ENCODE results near the gene FSTL3.
"Not testable (repeated sequence)": the region's sequence is repeated elsewhere in the genome, so short reads cannot be mapped to it uniquely, and the experiment has no call there.

Gene FSTL3

DNA sequence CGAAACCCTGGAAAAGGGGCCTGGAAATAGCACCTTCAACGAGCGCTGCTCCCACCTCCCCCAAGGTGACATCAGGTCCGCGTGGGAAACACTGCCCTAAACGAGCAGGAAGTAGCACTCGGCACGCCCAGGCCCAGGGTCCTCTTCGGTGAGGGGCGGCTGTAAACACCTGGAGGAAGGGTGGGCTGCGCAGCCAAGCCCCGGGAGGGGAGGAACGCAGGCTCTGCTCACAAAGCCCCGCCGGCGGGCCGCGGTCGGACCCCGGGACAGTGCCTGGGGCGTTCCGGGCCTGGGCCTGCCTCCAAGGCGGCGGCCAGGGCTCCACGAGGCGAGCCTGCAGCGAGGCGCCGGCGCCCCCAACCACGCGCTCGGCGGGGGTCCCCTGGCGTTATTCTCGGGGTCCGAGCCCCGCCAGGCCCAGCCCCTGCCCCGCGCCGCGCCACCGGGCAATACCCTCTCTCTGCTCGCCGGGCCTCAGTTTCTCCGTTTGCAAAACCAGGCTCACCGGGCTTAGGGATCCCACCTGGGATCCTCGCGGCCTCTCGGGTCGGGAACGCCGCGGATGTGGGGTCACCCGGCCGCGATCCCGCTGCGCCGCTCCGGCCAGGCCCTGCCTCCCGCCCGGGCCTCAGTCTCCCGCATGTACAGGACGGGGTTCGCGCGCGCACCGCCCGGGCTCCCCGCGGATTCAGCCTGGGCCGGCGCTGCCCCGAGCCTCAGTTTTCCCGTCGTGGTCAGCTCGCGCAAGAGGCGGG lies 13.8 kb upstream of the FSTL3 start:
- DNase-seq, result no peak

DNA sequence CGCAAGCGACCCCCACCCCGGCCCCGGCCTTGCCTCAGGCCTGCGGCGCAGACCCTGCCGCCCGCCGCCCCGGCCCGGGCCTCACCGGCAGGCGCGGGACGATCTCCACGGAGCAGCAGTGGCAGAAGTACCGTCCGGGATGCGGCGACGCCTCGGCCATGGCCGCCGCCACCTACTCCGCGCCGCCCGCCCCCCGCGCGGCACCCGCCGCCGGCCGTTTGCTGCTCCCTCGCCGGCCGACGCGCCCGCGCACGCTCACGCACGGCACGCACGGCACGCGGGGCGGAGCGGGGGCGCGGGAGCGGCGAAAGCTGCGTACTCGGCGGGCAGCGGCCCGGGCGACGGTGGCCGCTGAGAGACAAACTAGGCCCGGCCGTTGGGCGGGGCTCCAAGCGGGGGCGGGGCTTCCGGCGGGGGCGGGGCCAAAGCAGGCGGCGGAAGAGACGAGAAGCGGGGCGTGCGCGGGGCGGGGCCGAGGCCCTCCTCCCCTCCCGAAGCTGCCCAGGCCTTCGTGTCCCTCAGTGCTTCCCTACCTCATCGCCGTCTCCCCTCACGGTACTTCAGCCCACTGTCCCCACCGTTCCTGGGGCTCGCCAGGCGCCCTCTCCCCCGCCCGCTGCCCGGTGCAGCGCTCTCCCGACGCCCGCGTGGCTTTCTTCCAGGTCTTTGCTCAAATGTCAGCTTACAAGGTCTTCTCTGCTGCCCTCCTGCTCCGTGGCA lies 13.1 kb upstream of the FSTL3 start, which contains the start of gene RNF126:
RNF126 (minus strand) TSS at position 253 of the 720 bp plus-strand sequence; CDS start at position 160, 93 bp downstream.
- peak; percentile 64 for DNase-seq

DNA sequence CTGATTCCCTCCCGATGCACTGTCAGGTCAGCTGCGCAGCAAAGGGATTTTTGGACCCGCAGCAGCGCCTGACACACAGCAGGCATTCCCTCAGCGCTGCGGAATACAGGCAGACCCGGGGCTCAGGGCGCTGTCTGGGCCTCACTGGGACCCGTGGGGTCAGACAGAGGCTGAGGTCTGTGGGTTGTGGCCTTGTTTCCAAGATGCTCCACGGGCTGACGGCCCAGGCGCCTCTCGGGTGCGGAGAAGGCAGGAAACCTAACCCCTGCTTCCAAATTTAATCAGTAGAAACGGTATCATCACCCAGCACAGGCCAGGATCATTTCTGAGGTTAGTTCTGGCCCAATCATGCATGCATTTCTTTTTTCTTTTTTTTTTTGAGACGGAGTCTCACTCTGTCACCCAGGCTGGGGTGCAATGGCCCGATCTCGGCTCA lies 12.5 kb upstream of the FSTL3 start:
- no peak for DNase-seq

DNA sequence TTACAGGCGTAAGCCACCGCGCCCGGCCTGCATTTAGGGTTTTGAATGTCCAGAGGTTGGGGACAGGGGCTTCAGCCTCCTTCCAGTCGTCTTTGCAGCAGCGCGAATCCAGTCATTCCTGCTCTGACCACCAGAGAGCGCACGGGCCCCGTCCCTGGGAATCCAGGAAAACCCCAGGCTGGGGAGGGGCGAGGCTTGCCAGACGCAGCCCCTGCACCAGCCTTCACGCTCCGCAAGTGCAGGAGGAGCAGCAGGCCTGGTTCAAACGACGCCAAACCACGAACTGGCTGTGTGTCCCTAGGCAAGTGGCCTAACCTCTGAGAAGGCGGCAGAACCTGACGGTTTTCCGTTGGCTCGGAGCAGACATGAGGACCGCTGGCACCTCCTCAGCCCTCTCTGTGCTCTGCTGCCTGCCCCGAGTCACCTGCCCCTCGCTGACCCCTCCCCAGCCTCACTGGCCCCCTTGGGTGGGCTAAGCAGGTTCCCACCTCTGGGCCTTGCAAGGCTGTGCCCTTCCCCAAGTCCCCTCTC lies 11.2 kb upstream of the FSTL3 start:
- peak; percentile 63 for DNase-seq

DNA sequence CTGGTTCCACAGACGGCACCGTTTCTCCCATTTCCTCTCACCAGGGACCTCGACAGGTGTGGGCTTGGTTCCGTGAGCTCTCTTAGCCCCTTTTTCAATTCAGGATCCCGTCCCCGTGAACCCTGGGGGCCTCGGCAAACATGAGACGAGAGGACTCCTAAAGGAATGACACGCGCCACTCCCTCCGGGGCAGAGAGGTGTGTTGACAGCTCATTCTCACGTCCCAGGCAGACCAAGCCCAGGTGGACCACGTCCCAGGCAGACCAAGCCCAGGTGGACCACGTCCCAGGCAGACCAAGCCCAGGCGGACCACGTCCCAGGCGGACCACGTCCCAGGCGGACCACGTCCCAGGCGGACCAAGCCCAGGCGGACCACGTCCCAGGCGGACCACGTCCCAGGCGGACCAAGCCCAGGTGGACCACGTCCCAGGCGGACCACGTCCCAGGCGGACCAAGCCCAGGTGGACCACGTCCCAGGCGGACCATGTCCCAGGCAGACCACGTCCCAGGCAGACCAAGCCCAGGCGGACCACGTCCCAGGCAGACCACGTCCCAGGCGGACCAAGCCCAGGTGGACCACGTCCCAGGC lies 9.1 kb upstream of the FSTL3 start:
- not testable (repeated sequence) for DNase-seq

DNA sequence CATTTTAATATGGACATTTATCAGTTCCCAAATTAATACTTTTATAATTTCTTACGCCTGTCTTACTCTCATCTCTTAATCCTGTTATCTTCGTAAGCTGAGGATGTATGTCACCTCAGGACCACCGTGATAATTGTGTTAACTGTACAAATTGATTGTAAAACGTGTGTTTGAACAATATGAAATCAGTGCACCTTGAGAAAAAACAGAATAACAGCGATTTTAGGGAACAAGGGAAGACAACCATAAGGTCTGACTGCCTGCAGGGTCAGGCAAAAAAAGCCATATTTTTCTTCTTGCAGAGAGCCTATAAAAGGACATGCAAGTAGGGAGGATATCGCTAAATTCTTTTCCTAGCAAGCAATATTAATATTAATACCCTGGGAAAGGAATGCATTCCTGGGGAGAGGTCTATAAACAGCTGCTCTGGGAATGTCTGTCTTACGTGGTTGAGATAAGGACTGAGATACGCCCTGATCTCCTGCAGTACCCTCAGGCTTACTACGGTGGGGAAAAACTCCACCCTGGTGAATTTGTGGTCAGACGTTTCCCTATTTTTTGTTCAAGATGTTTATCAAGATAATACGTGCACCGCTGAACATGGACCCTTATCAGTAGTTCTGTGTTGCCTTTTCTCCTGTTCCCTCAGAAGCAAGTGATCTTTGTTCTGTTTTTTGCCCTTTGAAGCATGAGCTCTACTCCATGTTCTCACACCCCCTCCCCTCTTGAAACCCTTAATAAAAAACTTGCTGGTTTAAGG lies 7.3 kb upstream of the FSTL3 start:
- DNase-seq, result not testable (repeated sequence)

DNA sequence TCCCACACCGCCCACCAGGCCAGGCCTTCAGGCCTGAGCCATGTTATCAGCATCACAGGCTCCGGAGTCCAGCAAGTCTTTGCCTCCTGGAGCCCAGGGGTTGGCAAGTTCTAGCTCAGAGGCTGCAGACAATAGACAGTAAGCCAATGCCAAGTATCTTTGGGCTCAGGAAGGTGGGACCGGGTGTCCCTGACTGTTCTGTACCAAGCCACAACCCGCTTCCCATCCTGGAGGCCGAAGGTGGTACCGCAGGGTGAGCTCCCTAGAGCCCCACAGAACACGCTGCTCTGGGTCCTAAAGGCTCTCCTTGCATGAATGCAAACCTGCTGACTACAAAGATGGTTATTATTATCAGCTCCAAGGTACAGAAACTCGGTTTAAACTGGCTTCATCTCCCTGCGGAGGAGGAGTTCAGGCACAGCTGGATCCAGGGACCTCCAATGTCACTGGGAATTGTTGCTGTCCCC lies 5.5 kb upstream of the FSTL3 start:
- no peak for DNase-seq

DNA sequence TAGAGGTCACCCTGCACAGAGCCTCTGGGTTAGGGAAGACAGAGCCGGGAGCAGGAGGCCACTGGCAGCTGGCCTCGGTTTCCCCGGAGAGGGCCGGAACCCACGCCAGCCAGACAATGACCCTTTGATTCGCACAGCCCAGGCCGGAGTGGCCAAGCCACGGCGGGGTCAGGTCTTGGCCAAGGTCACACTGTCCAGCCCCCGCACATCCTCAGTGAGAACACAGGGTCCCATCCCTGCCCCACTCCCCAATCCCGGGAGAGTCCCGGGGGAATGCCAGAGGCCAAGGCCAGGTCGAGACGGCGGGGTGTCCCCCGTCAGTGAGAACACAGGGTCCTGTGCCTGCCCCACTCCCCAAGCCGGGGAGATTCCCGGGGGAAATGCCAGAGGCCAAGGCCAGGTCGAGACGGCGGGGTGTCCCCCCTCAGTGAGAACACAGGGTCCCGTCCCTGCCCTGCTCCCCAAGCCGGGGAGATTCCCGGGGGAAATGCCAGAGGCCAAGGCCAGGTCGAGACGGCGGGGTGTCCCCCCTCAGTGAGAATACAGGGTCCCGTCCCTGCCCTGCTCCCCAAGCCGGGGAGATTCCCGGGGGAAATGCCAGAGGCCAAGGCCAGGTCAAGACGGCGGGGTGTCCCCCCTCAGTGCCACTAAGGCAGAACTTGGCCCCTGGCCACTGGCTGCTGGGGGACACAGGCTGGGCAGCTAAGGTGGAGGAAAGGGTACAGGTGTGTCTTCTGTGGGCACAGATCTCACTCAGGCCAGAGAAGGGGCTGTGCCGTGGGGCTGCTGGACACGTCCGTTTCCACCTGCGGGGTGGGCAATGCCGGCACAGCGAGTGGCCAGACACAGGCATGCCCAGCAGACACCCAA lies 1.7 kb upstream of the FSTL3 start:
- no peak for DNase-seq

DNA sequence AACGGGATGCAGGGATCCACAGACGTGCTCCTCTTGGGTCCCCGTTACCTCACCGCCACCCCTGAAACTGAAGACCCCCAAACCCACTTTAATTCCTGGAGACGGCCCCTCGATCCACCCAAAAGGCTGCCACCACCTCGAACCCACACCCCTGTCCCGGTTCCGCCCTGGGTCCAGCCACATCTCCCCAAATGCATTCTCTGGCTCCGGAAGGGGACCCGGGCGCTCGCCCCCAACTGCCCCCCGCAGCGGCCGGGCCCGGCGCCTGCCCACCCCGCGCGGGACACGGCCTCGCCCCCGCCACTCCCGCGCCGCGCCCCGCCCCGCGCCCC lies 219 bp upstream of the FSTL3 start:
- DNase-seq, result no peak

DNA sequence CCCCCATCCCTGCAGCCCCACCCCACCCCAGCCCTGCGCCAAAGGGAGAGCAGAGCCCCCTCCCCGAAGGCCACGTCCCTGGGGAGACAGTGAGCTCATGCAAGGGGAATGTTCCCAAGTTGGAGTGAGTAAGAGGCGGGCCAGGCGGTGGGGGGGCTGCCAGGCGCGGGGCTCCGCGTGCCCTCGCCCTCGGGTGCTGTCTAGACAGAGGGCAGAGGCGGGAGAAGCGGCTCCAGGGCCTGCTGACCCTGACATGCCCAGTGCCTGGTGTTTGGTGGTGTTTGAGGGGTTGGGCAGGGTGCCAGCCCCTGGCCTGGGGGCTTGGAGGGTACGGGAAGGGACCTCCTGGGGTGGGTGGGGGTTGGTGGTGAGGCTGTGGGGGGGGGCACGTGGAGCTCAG lies 1.0 kb downstream of the FSTL3 start:
- no peak for DNase-seq

DNA sequence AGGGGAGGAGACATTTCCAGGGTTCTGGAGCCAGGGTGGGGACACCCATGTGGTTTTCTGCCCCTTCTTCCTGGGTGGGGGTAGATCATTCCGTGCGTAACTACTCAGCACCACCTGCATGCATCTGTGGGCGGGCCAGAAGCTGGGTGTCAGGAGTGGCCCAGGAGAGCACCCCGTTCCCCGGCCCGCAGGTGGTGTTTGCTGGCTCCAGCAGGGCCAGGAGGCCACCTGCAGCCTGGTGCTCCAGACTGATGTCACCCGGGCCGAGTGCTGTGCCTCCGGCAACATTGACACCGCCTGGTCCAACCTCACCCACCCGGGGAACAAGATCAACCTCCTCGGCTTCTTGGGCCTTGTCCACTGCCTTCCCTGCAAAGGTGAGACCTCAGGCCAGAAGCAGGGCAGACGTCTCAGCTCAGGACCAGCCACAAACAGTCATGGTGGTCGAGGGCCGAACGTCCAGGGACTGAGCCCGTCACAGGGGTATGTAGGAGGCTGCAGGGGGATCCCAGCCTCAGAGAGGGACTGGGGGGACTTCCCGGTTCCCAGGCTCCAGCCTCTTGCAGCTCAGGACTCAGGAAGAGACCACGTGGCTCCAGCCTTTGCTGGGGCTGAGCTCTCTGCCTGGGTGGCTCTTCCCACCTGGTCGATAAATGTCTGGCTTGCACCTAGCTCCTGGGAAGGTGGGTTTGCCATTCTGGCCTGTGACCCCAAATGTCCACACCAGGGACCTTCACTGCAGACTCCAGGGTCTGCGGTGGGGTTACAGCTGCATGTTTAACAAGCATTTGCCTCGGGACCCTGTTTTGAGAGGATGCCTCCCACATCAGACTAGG lies 1.6 kb downstream of the FSTL3 start:
- no peak for DNase-seq

DNA sequence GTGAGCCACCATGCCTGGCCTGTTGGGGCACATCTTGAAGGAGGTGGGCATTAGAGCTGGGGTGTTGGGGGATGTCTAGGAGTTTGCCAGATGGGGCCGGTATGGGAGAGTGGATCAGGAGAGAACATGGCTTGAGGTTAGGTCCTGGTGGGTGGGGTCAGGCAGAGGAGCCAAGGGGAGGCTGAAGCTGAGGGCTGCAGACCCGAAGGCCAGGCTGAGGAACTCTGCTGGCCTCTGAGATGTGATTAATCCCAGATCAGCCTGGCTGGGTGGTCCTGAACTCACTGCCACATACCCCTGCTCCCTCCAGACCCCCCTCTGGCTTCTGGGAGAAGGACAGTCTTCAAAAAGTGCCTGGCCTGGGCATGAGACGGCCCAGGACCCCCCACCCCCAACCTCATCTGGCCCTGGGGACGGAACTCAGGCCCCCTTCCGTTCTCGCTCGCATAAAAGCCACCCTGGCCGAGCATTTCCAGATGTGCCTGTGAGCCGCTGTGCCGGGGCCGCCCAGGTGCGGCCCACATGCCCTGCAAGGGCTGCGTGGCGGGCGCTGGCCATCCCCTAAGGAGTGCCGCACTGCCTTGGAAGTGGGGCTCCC lies 2.7 kb downstream of the FSTL3 start:
- no peak for DNase-seq

DNA sequence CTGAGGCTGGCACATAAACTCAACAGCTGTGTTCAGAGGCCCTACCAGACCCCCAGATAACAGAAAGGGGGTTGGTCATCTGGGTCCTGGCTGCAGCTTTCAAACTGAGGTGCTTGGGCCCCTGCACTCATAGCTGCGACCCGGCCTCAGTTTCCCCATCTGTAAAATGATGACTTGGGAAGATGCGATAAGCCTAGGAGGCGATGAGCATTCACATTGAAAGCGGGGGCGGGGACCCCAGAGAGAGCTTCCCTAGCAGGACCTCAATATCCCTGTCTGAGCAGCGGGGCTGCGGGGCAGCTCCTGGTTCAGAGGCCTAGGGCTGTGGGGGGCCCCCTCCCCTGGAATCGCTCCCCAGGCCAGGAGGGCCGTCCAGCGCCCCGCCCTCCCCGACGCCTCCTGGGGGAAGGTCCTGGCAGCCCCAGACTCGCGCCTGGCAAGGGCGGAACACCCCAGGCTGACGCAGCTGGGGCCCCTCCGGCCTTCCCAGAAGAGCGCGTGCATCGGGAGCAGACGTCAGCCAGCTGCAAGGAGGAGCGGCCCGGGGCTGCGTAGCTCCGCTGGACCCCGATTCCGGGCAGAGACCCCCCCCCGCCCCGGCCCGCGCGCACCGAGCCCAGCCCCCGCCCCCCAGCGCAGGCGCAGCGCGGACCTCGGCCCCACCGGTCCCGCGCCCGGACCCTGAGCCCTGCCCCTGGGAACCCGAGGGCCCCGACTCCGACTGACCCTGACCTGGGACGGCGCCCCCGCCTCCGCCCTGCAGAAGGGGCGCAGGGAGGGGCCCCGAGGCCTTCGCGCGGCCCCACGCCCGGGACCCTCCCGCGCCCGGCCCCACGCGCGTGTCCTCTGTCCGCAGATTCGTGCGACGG lies 3.5 kb downstream of the FSTL3 start:
- no peak for DNase-seq

DNA sequence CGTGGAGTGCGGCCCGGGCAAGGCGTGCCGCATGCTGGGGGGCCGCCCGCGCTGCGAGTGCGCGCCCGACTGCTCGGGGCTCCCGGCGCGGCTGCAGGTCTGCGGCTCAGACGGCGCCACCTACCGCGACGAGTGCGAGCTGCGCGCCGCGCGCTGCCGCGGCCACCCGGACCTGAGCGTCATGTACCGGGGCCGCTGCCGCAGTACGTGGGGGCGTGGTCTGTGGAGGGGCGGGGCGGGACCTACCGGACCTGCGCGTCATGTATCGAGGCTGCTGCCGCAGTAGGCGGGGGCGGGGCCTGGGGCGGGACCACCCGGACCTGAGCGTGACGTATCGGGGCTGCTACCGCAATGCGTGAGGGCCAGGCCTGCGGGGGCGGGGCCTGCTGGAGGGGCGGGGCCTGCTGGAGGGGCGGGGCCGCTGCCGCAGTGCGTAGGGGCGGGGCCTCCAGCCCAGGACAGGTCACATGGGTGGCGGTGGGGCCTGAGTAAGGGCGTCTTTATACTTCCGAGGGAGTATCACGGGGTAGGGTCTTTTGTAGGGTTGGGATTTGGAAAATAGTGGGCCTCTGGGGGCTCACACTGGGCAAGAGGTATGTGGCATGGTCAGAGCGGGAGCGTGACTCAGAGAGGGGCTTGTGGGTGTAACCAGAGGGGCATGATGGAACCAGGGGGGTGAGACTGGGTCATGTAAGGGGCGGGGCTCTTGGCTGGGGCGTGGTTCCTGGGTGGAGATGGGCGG lies 4.3 kb downstream of the FSTL3 start:
- peak; percentile 19 for DNase-seq

DNA sequence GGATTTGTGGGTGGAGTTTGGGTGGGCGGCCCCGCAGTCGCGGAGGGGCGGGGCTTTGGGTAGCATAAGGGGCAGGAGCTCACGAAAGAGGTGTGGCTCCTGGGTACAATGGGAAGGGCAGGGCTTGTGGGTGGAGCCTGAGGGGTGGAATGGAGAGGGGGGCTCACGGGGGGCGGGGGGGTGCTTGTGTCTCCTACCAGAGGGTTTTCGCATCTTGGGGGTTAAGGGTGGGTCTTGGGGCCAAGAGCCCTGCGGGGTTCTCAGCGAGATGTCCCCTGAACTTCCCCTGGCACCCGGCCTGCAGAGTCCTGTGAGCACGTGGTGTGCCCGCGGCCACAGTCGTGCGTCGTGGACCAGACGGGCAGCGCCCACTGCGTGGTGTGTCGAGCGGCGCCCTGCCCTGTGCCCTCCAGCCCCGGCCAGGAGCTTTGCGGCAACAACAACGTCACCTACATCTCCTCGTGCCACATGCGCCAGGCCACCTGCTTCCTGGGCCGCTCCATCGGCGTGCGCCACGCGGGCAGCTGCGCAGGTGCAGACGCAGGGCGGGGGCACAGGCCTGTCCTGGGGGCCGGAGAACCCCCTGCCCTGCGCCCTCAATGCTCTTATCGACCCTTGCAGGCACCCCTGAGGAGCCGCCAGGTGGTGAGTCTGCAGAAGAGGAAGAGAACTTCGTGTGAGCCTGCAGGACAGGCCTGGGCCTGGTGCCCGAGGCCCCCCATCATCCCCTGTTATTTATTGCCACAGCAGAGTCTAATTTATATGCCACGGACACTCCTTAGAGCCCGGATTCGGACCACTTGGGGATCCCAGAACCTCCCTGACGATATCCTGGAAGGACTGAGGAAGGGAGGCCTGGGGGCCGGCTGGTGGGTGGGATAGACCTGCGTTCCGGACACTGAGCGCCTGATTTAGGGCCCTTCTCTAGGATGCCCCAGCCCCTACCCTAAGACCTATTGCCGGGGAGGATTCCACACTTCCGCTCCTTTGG lies 5.1 kb downstream of the FSTL3 start:
- no peak for DNase-seq

DNA sequence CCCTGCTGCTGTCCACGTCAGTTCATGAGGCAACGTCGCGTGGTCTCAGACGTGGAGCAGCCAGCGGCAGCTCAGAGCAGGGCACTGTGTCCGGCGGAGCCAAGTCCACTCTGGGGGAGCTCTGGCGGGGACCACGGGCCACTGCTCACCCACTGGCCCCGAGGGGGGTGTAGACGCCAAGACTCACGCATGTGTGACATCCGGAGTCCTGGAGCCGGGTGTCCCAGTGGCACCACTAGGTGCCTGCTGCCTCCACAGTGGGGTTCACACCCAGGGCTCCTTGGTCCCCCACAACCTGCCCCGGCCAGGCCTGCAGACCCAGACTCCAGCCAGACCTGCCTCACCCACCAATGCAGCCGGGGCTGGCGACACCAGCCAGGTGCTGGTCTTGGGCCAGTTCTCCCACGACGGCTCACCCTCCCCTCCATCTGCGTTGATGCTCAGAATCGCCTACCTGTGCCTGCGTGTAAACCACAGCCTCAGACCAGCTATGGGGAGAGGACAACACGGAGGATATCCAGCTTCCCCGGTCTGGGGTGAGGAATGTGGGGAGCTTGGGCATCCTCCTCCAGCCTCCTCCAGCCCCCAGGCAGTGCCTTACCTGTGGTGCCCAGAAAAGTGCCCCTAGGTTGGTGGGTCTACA lies 6.6 kb downstream of the FSTL3 start:
- no peak for DNase-seq

DNA sequence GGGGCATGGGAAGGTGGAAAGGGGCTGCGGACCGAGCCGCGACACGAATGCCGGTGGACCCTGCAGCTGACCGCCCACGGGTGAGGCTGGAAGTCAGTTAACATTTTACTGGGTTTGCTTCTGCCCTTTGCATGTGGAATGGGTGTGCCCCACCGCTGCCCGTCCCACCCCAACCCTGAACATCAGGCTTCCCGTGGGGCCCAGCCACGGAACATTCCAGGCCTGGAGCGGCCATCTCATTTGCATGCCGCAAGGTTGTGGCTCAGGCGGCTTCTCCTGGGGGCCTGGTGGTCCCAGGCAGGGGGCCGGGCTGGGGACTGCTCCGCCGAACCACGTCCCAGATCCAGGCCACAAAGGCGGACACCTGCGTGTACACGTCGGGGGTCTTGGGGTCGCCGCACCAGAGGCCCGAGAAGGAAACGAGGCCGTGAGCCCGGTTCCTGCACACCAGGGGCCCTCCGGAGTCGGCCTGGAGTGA lies 9.3 kb downstream of the FSTL3 start:
- no peak for DNase-seq

All from NCI-H510A treated with DMSO at 0.1 percent for 48 hours (cell line).